ENCODE measurements around the gene USP3.

GRCh38 chr15:63605036-63605435, 100.6 kb downstream of the USP3 start:
- TF ChIP-seq CTCF (IDR thresholded peaks at IDR 0.05) (no peak), POLR2A (IDR thresholded peaks at IDR 0.05) (no peak)

Data from testis (tissue), 2 donors.